ENCODE data around the gene SMOC1.

The SMOC1 gene

GRCh38 chr14:70048313-70048654 is 169.1 kb downstream of the SMOC1 start:
- DNase-seq, result no peak

- DNase-seq, result no peak
These were observed 170.4 kb downstream of the SMOC1 start for GRCh38 chr14:70049605-70050004.

GRCh38 chr14:70050136-70050535 is 170.9 kb downstream of the SMOC1 start:
- no peak for DNase-seq

GRCh38 chr14:70052990-70053389 is 173.8 kb downstream of the SMOC1 start:
- no peak for DNase-seq

- DNase-seq, result no peak
These were observed 178.4 kb downstream of the SMOC1 start for GRCh38 chr14:70057519-70058136.

GRCh38 chr14:70059545-70059944 is 180.3 kb downstream of the SMOC1 start:
- DNase-seq, result no peak

GRCh38 chr14:70061108-70061507 is 181.9 kb downstream of the SMOC1 start:
- no peak for DNase-seq

- no peak for DNase-seq
These were observed 185.1 kb downstream of the SMOC1 start for GRCh38 chr14:70064136-70064865.

- DNase-seq, result no peak
These were observed 188.6 kb downstream of the SMOC1 start for GRCh38 chr14:70067810-70068209.

GRCh38 chr14:70069186-70069585 is 190.0 kb downstream of the SMOC1 start:
- no peak for DNase-seq

- DNase-seq, result peak; percentile 23 to 36
These were observed 194.8 kb downstream of the SMOC1 start for GRCh38 chr14:70073924-70074566.

GRCh38 chr14:70077005-70077404 is 197.8 kb downstream of the SMOC1 start:
- no peak for DNase-seq

GRCh38 chr14:70077720-70078119 is 198.5 kb downstream of the SMOC1 start:
- no peak for DNase-seq

- no peak for DNase-seq
These were observed 199.1 kb downstream of the SMOC1 start for GRCh38 chr14:70078329-70078728.

GRCh38 chr14:70080076-70080475 is 200.9 kb downstream of the SMOC1 start:
- DNase-seq, result peak in 1 of 2 donors; percentile 31
